GM12878 (cell line): ENCODE data around the gene SEPHS1. TPM values are rescaled to one million over a fixed set of nuclear protein-coding genes. Genes with fewer than 3 reads are reported as not detected.

ENCODE experiments used
- ATAC-seq: fragments of 200-7000 bp; cut with Tn5 transposase; 3 replicates; pipeline ENCODE4 v1.9.1; 2020; ENCODE audit warnings: mild to moderate bottlenecking, moderate library complexity
- BruUV-seq: library from RNA; stranded (reverse); fragments of 400-500 nt; replicated peaks from 2 replicates; lab custom pipeline; 2021; lab: Mats Ljungman, UMichigan
- CTCF ChIA-PET: fragments of 300-600 bp; sonication (Branson Sonifier 250); formaldehyde crosslinking; extraction: SDS; loops from one replicate; lab custom pipeline; 2021; ENCODE audit warnings: inconsistent platforms; lab: Yijun Ruan, JAX
- POLR2A ChIA-PET: fragments of 350-600 bp; formaldehyde crosslinking; extraction: SDS; loops from one replicate; lab custom pipeline; 2021; ENCODE audit warnings: inconsistent platforms; lab: Charles Lee
- RAD21 ChIA-PET: fragments of 300-600 bp; sonication (Branson Sonifier 250); formaldehyde crosslinking; loops from one replicate; lab custom pipeline; 2023; ENCODE audit warnings: antibody characterized with exemption; ENCODE audit not compliant: unreplicated experiment; lab: Charles Lee
- SMC1A ChIA-PET: fragments of 300-600 bp; sonication (Branson Sonifier 250); formaldehyde crosslinking; loops from one replicate; lab custom pipeline; 2023; ENCODE audit not compliant: unreplicated experiment, uncharacterized antibody; lab: Charles Lee
- DNase-seq: peaks from one replicate; pipeline ENCODE4 v3.0.0-alpha.2; 2011; ENCODE audit warnings: low read depth, low spot score
- FAIRE-seq: peaks from 3 replicates; lab custom pipeline; 2011; peaks lifted over from hg19 to GRCh38; lab: Jason Lieb, UNC
- H2AFZ ChIP-seq: 2 replicates; pipeline ENCODE4 v1.6.0; 2011; ENCODE audit warnings: low read depth, low read length, control low read depth; ENCODE audit not compliant: control insufficient read depth
- H3K27ac ChIP-seq: 2 replicates; pipeline ENCODE4 v1.5.1; 2011; ENCODE audit warnings: control low read depth; ENCODE audit not compliant: control insufficient read depth, insufficient read depth
- H3K27me3 ChIP-seq, 2 experiments: replicated peaks in 1 of 2; 2 replicates each; pipeline versions ENCODE4 v1.6.0 to v1.6.1; 2011; ENCODE audit warnings: low read length in 1 of 2; ENCODE audit not compliant: control insufficient read depth in 2 of 2, insufficient read depth in 2 of 2
- H3K36me3 ChIP-seq, 2 experiments: 2 replicates each; pipeline ENCODE4 v1.5.1; 2011; ENCODE audit warnings: low read length in 1 of 2; ENCODE audit not compliant: control insufficient read depth in 2 of 2, insufficient read depth in 2 of 2
- H3K4me1 ChIP-seq: 2 replicates; pipeline ENCODE4 v1.6.1; 2011; ENCODE audit warnings: mild to moderate bottlenecking, low read length, moderate library complexity, mixed read lengths; ENCODE audit not compliant: control insufficient read depth, insufficient read depth
- H3K4me2 ChIP-seq: 2 replicates; pipeline ENCODE4 v1.6.0; 2011; ENCODE audit warnings: control low read depth; ENCODE audit not compliant: control insufficient read depth, insufficient read depth
- H3K4me3 ChIP-seq: fragments of 200-600 bp; sonication (generic); 2 replicates; pipeline ENCODE4 v1.5.1; 2016
- H3K79me2 ChIP-seq: 2 replicates; pipeline ENCODE4 v1.6.0; 2011; ENCODE audit warnings: low read length; ENCODE audit not compliant: control insufficient read depth, insufficient read depth
- H3K9ac ChIP-seq: 2 replicates; pipeline ENCODE4 v1.8.0; 2011; ENCODE audit warnings: low read length, control low read depth, mixed read lengths; ENCODE audit not compliant: control insufficient read depth, insufficient read depth
- H3K9me3 ChIP-seq: replicated peaks from 3 replicates; pipeline ENCODE4 v1.5.1; 2011; ENCODE audit warnings: mild to moderate bottlenecking, low read length; ENCODE audit not compliant: control insufficient read depth, insufficient read depth
- H4K20me1 ChIP-seq: 2 replicates; pipeline ENCODE4 v1.6.0; 2011; ENCODE audit not compliant: control insufficient read depth, insufficient read depth
- BCL11A ChIP-seq: IDR thresholded peaks from 2 replicates; pipeline ENCODE4 v1.6.1; 2011; ENCODE audit warnings: low read depth, low read length
- CHD4 ChIP-seq: fragments of 200-600 bp; sonication (generic); IDR thresholded peaks from 2 replicates; pipeline ENCODE4 v1.6.1; 2016; ENCODE audit warnings: mild to moderate bottlenecking
- FOXM1 ChIP-seq: IDR thresholded peaks from 2 replicates; pipeline ENCODE4 v1.6.1; 2012; ENCODE audit warnings: low read depth, mild to moderate bottlenecking, inconsistent platforms, low read length, moderate library complexity
- GATAD2B ChIP-seq: fragments of 450-650 bp; conservative IDR thresholded peaks from 2 replicates; pipeline ENCODE4 v1.6.1; 2017; ENCODE audit warnings: low read depth, mild to moderate bottlenecking, moderate library complexity
- IKZF1 ChIP-seq: fragments of 450-650 bp; conservative IDR thresholded peaks from 2 replicates; pipeline ENCODE4 v1.6.1; 2017; ENCODE audit warnings: antibody characterized with exemption, mild to moderate bottlenecking
- IKZF2 ChIP-seq, 2 experiments: fragments of 450-650 bp; IDR thresholded peaks; 2 replicates each; pipeline ENCODE4 v1.6.1; 2017; ENCODE audit warnings: mild to moderate bottlenecking in 2 of 2, moderate library complexity in 2 of 2
- KLF5 ChIP-seq: fragments of 450-650 bp; IDR thresholded peaks from 2 replicates; pipeline ENCODE4 v1.6.1; 2014; ENCODE audit warnings: mild to moderate bottlenecking; ENCODE audit not compliant: partially characterized antibody
- NBN ChIP-seq: fragments of 450-650 bp; IDR thresholded peaks from 2 replicates; pipeline ENCODE4 v1.6.1; 2016
- RBBP5 ChIP-seq: fragments of 200-600 bp; sonication (generic); conservative IDR thresholded peaks from 2 replicates; pipeline ENCODE4 v1.6.1; 2016
- RUNX3 ChIP-seq: IDR thresholded peaks from 2 replicates; pipeline ENCODE4 v1.6.1; 2012; ENCODE audit warnings: low read length, inconsistent platforms
- SMC3 ChIP-seq: IDR thresholded peaks from 2 replicates; pipeline ENCODE4 v1.6.1; 2011; ENCODE audit warnings: low read length, improper control_type of control experiment, borderline replicate concordance
- SUPT20H ChIP-seq: IDR thresholded peaks from 2 replicates; pipeline ENCODE4 v1.6.1; 2011; ENCODE audit warnings: low read depth, mild to moderate bottlenecking, low read length, moderate library complexity, borderline replicate concordance; ENCODE audit not compliant: control insufficient read depth
- TCF3 ChIP-seq: IDR thresholded peaks from 2 replicates; pipeline ENCODE4 v1.6.1; 2012; ENCODE audit warnings: low read depth, mild to moderate bottlenecking, low read length, borderline replicate concordance; ENCODE audit not compliant: insufficient read depth
- ZBED1 ChIP-seq: IDR thresholded peaks from 2 replicates; pipeline ENCODE4 v1.6.1; 2016; ENCODE audit warnings: borderline replicate concordance
- ZNF384 ChIP-seq: IDR thresholded peaks from 2 replicates; pipeline ENCODE4 v1.6.1; 2012; ENCODE audit warnings: low read depth, mild to moderate bottlenecking, low read length, improper control_type of control experiment, borderline replicate concordance
- WGBS: methylation state at CpG from one replicate; pipeline ENCODE4 v1.1.6; 2016; ENCODE audit warnings: low lambda C conversion rate; ENCODE audit not compliant: insufficient replicate concordance, insufficient coverage; ENCODE audit errors: missing lambda C conversion rate; 5-methylcytosine and 5-hydroxymethylcytosine counted together
- in situ Hi-C: fragments of 300-500 bp; cut with MboI; formaldehyde crosslinking; loops from 9 replicates; pipeline ENCODE4 v1.14.3; 2018; ENCODE audit warnings: mixed read lengths
- intact Hi-C: fragments of 100-400 bp; cut with micrococcal nuclease; formaldehyde crosslinking; loops from one replicate; pipeline ENCODE4 v1.14.2; 2022; ENCODE audit not compliant: unreplicated experiment
- polyA plus RNA-seq, 11 experiments: library from polyadenylated mRNA; depleted of rRNA in 4 of 11; unstranded in 6 of 11; stranded (reverse) in 5 of 11; fragments of >200 nt; fragmentation: Nextera tagmentation in 4 of 11; fragmentation: Illumina TruSeq in 1 of 11; extraction: Ambion mirVana in 4 of 11; extraction: Trizol in 1 of 11; gene quantifications; 1 replicate in 1 of 11; 2 replicates in 10 of 11; pipeline versions ENCODE4 v1.2.1 to v1.2.3, GENCODE V29; 2011 to 2016; ENCODE audit warnings: inconsistent platforms in 2 of 11, missing spikeins in 2 of 11, low read depth in 1 of 11
- total RNA-seq, 4 experiments: library from RNA; depleted of rRNA in 3 of 4; stranded (reverse); fragments of >200 nt in 3 of 4; fragmentation: Illumina TruSeq in 1 of 4; extraction: Trizol in 1 of 4; gene quantifications; 2 replicates each; pipeline versions ENCODE4 v1.2.1 to v1.2.3, GENCODE V29; 2013 to 2021
- TF ChIP-seq, protein P1 (sequence below): IDR thresholded peaks from 2 replicates; pipeline ENCODE4 v1.6.1; 2012; ENCODE audit warnings: mild to moderate bottlenecking, low read depth, low read length
- TF ChIP-seq, protein P2 (sequence below): fragments of 450-650 bp; IDR thresholded peaks from 2 replicates; pipeline ENCODE4 v1.6.1; 2017; ENCODE audit warnings: mild to moderate bottlenecking, moderate library complexity
- TF ChIP-seq, protein P3 (sequence below): IDR thresholded peaks from 2 replicates; pipeline ENCODE4 v1.6.1; 2012; ENCODE audit warnings: low read depth, low read length, improper control_type of control experiment

The SEPHS1 gene
- total and polyA plus RNA-seq, 10 of the 15 experiments (the other 5 are each of a cell fraction or from before 2014, with no cell fraction given): 14.7 to 85.4 (median 48.5) TPM

DNA sequence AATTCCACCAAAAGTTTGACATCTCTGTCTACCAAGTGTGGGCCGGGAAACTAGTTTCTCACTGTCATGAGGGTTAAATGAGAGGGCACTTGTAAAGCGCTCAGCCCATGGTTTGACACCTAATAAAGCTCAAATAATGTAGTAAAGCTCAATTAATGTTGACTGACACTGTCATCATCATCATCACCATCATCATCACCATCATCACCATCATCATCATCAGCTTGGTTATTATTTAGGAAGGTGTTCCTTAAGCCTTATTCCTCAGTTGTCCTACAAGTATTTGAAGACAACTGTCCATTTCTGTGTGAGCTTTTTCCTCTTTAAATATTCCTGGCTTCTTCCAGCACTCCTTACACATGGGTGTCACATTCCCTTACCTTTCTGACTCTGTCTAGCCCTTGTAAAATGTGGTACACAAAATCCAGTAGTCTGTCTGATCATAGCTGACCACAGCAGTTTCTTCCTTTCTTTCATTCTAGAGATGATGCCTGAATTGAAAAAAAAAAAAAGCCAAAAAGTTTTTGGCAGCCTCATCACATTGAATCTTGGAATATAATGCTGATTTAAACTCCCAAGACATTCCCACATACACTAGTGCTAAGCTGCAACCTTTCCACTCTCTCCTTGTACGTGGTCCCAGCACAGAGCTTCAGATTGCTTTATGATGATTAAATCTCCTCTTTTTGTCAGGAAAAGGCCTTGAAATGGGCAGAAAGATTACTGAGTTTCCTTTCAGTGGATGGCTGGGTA lies 40.6 kb upstream of the SEPHS1 start:
- POLR2A ChIA-PET: interaction anchor here (0.7 kb wide), 1 partner anchor 38 kb away, joined by 3 read pairs; no protein-coding TSS in a partner anchor
- RAD21 ChIA-PET: no interaction called here
- Histone ChIP-seq H3K9me3 (no peaks in the 10 kb centered on the region), H3K27me3 (no peaks in the 10 kb centered on the region; a peak in 1 of 4 replicates), H3K9ac (no peak overlapping the region), H3K4me3 (no peak overlapping the region), H3K4me2 (no peak overlapping the region), H2AFZ (no peak overlapping the region), H3K4me1 (no peaks in the 10 kb centered on the region), H3K36me3 (no peaks in the 10 kb centered on the region), H3K79me2 (no peaks in the 10 kb centered on the region), H3K27ac (no peak overlapping the region), H4K20me1 (no peaks in the 10 kb centered on the region)
- SMC1A ChIA-PET: interaction anchor here (0.9 to 1.3 kb wide), 3 partner anchors 17 to 159 kb away, joined by 4 to 5 read pairs (median 4); no protein-coding TSS in a partner anchor
- ATAC-seq (no peak), DNase-seq (no peak), FAIRE-seq (peak; percentile 75)
- 65% methylated on average over 3 of the region's 3 CpGs for WGBS
- intact Hi-C loops: no loop called here
- in situ Hi-C loops: no loop called here
- CTCF ChIA-PET: no interaction called here
- BruUV-seq: no TSS peak
- no peak for TF ChIP-seq GATAD2B
- no peak for TF ChIP-seq BCL11A
- no peak for TF ChIP-seq NBN
- TF ChIP-seq SUPT20H: no peak
- TF ChIP-seq ZNF384: no peak
- TF ChIP-seq ZBED1: no peak
- no peak for TF ChIP-seq SMC3
- TF ChIP-seq IKZF1: no peak
- TF ChIP-seq FOXM1: no peak
- no peak for TF ChIP-seq KLF5
- no peak for TF ChIP-seq IKZF2 (IDR thresholded peaks at IDR 0.05)
- TF ChIP-seq TCF3: no peak
- TF ChIP-seq, protein P1, sequence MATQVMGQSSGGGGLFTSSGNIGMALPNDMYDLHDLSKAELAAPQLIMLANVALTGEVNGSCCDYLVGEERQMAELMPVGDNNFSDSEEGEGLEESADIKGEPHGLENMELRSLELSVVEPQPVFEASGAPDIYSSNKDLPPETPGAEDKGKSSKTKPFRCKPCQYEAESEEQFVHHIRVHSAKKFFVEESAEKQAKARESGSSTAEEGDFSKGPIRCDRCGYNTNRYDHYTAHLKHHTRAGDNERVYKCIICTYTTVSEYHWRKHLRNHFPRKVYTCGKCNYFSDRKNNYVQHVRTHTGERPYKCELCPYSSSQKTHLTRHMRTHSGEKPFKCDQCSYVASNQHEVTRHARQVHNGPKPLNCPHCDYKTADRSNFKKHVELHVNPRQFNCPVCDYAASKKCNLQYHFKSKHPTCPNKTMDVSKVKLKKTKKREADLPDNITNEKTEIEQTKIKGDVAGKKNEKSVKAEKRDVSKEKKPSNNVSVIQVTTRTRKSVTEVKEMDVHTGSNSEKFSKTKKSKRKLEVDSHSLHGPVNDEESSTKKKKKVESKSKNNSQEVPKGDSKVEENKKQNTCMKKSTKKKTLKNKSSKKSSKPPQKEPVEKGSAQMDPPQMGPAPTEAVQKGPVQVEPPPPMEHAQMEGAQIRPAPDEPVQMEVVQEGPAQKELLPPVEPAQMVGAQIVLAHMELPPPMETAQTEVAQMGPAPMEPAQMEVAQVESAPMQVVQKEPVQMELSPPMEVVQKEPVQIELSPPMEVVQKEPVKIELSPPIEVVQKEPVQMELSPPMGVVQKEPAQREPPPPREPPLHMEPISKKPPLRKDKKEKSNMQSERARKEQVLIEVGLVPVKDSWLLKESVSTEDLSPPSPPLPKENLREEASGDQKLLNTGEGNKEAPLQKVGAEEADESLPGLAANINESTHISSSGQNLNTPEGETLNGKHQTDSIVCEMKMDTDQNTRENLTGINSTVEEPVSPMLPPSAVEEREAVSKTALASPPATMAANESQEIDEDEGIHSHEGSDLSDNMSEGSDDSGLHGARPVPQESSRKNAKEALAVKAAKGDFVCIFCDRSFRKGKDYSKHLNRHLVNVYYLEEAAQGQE: no peak
- TF ChIP-seq RBBP5: no peak
- TF ChIP-seq CHD4: no peak
- TF ChIP-seq, protein P2, sequence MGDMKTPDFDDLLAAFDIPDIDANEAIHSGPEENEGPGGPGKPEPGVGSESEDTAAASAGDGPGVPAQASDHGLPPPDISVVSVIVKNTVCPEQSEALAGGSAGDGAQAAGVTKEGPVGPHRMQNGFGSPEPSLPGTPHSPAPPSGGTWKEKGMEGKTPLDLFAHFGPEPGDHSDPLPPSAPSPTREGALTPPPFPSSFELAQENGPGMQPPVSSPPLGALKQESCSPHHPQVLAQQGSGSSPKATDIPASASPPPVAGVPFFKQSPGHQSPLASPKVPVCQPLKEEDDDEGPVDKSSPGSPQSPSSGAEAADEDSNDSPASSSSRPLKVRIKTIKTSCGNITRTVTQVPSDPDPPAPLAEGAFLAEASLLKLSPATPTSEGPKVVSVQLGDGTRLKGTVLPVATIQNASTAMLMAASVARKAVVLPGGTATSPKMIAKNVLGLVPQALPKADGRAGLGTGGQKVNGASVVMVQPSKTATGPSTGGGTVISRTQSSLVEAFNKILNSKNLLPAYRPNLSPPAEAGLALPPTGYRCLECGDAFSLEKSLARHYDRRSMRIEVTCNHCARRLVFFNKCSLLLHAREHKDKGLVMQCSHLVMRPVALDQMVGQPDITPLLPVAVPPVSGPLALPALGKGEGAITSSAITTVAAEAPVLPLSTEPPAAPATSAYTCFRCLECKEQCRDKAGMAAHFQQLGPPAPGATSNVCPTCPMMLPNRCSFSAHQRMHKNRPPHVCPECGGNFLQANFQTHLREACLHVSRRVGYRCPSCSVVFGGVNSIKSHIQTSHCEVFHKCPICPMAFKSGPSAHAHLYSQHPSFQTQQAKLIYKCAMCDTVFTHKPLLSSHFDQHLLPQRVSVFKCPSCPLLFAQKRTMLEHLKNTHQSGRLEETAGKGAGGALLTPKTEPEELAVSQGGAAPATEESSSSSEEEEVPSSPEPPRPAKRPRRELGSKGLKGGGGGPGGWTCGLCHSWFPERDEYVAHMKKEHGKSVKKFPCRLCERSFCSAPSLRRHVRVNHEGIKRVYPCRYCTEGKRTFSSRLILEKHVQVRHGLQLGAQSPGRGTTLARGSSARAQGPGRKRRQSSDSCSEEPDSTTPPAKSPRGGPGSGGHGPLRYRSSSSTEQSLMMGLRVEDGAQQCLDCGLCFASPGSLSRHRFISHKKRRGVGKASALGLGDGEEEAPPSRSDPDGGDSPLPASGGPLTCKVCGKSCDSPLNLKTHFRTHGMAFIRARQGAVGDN: no peak
- TF ChIP-seq RUNX3: no peak
- TF ChIP-seq, protein P3, sequence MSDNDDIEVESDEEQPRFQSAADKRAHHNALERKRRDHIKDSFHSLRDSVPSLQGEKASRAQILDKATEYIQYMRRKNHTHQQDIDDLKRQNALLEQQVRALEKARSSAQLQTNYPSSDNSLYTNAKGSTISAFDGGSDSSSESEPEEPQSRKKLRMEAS: no peak
